Amygdala (tissue), 56 donors: ENCODE measurements around the gene CGRRF1.

ENCODE experiments used
- DNase-seq, 56 donors: peaks; one replicate each; lab custom pipeline; 2025; lab: John Stamatoyannopoulos, UW

Gene CGRRF1

DNA sequence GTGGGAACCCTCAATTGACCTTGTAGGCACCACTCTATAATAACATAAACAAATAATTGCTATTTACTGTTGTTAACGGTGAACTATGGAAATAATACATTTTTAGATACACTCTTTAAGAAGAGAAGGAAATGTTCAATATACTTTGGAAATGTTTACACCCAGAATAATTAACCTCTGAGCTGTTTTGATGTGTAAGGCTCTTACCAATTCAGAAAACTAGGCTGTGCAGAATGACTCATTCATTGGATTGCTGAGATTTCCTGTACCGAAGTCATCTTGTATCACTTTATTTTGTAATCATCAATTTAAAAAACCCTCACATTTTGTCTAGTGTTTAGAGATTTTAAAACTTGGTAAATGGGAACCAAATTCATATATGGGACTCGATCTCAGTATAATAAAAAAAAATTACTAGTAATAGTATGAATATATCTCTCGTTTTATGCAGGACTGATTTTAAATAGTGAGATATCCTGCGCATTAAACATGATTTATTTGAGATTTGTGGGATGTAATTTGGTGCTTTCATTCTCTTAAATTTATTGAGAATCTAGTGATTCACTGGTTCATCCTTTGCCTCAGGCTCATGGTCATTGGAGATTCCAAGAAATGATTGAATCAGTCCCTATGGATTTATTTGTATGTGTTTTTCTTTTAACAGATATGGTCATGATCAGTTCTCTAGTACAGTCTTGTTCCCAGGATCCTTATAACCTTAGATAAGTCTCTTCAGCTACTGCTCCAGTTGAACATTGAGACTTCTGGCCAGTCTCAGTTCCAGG is 61.1 kb downstream of the CGRRF1 start:
- DNase-seq = no peak

GRCh38 chr14:54572316-54572715 is 62.6 kb downstream of the CGRRF1 start:
- no peak for DNase-seq

GRCh38 chr14:54574528-54574927 is 64.8 kb downstream of the CGRRF1 start:
- DNase-seq = no peak

DNA sequence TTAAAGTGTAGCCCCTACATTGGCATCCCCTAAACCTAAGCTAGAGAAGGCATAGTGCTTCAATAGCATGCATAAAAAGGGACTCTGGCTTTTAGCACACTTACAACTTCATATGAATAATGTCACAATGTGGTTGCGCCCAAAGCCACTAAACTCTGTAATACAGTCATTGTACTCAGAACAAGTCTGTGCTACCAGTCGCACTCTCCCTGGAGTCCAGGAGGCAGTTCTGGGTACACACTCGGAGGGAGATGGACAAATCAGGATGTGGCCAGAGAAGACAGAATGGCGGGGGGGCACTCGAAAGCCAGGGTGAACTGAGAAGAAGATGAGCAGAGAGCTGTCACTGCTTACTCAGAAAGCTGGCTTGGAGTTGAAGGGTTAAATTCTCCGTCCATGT is 67.8 kb downstream of the CGRRF1 start:
- no peak for DNase-seq

GRCh38 chr14:54577977-54578376 is 68.3 kb downstream of the CGRRF1 start:
- no peak for DNase-seq

GRCh38 chr14:54579621-54580020 is 69.9 kb downstream of the CGRRF1 start:
- DNase-seq = no peak

GRCh38 chr14:54580933-54581332 is 71.2 kb downstream of the CGRRF1 start:
- no peak for DNase-seq

GRCh38 chr14:54582334-54582733 is 72.6 kb downstream of the CGRRF1 start:
- DNase-seq = no peak

- DNase-seq = no peak
Measured at GRCh38 chr14:54584097-54584496, 74.4 kb downstream of the CGRRF1 start.

DNA sequence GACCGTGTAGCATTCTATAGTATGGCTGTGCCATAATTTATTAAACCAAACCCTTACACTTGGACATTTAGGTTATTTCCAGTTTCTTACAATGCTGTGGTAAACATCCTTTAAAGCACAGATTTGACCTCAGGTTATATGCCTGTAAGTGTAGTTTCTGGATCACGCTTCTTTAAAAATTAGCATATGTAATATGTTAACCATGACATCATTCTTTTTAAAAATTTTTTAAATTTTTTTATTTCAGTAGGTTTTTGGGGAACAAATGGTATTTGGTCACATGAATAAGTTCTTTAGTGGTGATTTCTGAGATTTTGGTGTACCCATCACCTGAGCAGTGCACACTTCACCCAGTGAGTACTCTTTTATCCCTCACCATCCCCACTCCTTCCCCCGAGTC is 75.5 kb downstream of the CGRRF1 start:
- no peak for DNase-seq
